Mesenchymal stem cell (in vitro differentiated cells and primary cell): ENCODE data around the gene HOMER1.
"Not testable (repeated sequence)": the region's sequence is repeated elsewhere in the genome, so short reads cannot be mapped to it uniquely, and the experiment has no call there.

Source experiments
- DNase-seq: peaks from one replicate; pipeline ENCODE4 v3.0.0-alpha.2; 2013
- H2AFZ ChIP-seq: one replicate; pipeline ENCODE4 v1.6.1; 2013; ENCODE audit warnings: low read depth, mild to moderate bottlenecking, control low read depth, inconsistent platforms, low read length, moderate library complexity
- H2AK5ac ChIP-seq: 2 replicates; pipeline ENCODE4 v1.6.1; 2013; ENCODE audit warnings: low read length, moderate library complexity, mild to moderate bottlenecking, inconsistent platforms; ENCODE audit not compliant: severe bottlenecking
- H2BK120ac ChIP-seq: one replicate; pipeline ENCODE4 v1.6.1; 2013; ENCODE audit warnings: low read depth, mild to moderate bottlenecking, inconsistent platforms, low read length, moderate library complexity
- H2BK12ac ChIP-seq, 2 experiments: one replicate each; pipeline ENCODE4 v1.6.1; 2013; ENCODE audit warnings: inconsistent platforms in 2 of 2, low read length in 2 of 2, mild to moderate bottlenecking in 2 of 2, moderate library complexity in 2 of 2, control low read depth in 1 of 2
- H2BK15ac ChIP-seq: one replicate; pipeline ENCODE4 v1.6.1; 2013; ENCODE audit warnings: mild to moderate bottlenecking, low read depth, inconsistent platforms; ENCODE audit not compliant: poor library complexity, severe bottlenecking
- H2BK5ac ChIP-seq: 2 replicates; pipeline ENCODE4 v1.6.1; 2013; ENCODE audit warnings: low read depth, mild to moderate bottlenecking, low read length, control low read depth, inconsistent platforms; ENCODE audit not compliant: poor library complexity, severe bottlenecking
- H3K14ac ChIP-seq, 2 experiments: one replicate each; pipeline ENCODE4 v1.6.1; 2013; ENCODE audit warnings: inconsistent platforms in 2 of 2, low read length in 2 of 2, control low read depth in 1 of 2, mild to moderate bottlenecking in 1 of 2, moderate library complexity in 1 of 2
- H3K18ac ChIP-seq, 2 experiments: one replicate each; pipeline ENCODE4 v1.6.1; 2013; ENCODE audit warnings: inconsistent platforms in 2 of 2, low read length in 2 of 2, control low read depth in 1 of 2, low read depth in 1 of 2, mild to moderate bottlenecking in 1 of 2
- H3K23ac ChIP-seq, 2 experiments: one replicate each; pipeline ENCODE4 v1.6.1; 2013; ENCODE audit warnings: inconsistent platforms in 2 of 2, low read length in 2 of 2, mild to moderate bottlenecking in 2 of 2, moderate library complexity in 2 of 2, control low read depth in 1 of 2
- H3K27ac ChIP-seq: 2 replicates; pipeline ENCODE4 v1.5.1; 2013; ENCODE audit warnings: mild to moderate bottlenecking, moderate library complexity, low read length, control low read depth, inconsistent platforms; ENCODE audit not compliant: poor library complexity, severe bottlenecking
- H3K27me3 ChIP-seq, 2 experiments: 2 replicates each; pipeline versions ENCODE4 v1.6.1 to v1.7.0; 2013; ENCODE audit warnings: low read length in 2 of 2, mild to moderate bottlenecking in 2 of 2, moderate library complexity in 2 of 2, control low read depth in 1 of 2, inconsistent platforms in 1 of 2; ENCODE audit not compliant: control insufficient read depth in 1 of 2, insufficient read depth in 1 of 2
- H3K36me3 ChIP-seq, 2 experiments: 2 replicates each; pipeline versions ENCODE4 v1.6.1 to v1.7.0; 2013; ENCODE audit warnings: low read length in 2 of 2, control low read depth in 1 of 2, inconsistent platforms in 1 of 2, low read depth in 1 of 2, mild to moderate bottlenecking in 1 of 2; ENCODE audit not compliant: insufficient read depth in 2 of 2, control insufficient read depth in 1 of 2
- H3K4ac ChIP-seq, 2 experiments: one replicate each; pipeline ENCODE4 v1.6.1; 2013; ENCODE audit warnings: inconsistent platforms in 2 of 2, low read length in 2 of 2, mild to moderate bottlenecking in 2 of 2, moderate library complexity in 2 of 2, control low read depth in 1 of 2, low read depth in 1 of 2
- H3K4me1 ChIP-seq: 2 replicates; pipeline ENCODE4 v1.6.1; 2013; ENCODE audit warnings: low read depth, low read length, control low read depth; ENCODE audit not compliant: control insufficient read depth, insufficient read depth
- H3K4me2 ChIP-seq: 2 replicates; pipeline ENCODE4 v1.6.1; 2013; ENCODE audit warnings: low read length, mild to moderate bottlenecking, inconsistent platforms; ENCODE audit not compliant: poor library complexity, severe bottlenecking
- H3K4me3 ChIP-seq, 2 experiments: 2 replicates each; pipeline versions ENCODE4 v1.5.1 to v1.7.0; 2013; ENCODE audit warnings: low read length in 2 of 2, mild to moderate bottlenecking in 2 of 2, control low read depth in 1 of 2, low read depth in 1 of 2; ENCODE audit not compliant: insufficient read depth in 1 of 2
- H3K79me1 ChIP-seq: replicated peaks from 2 replicates; pipeline ENCODE4 v1.6.1; 2013; ENCODE audit warnings: mild to moderate bottlenecking, control low read depth, low read length, inconsistent platforms; ENCODE audit not compliant: poor library complexity, severe bottlenecking
- H3K9ac ChIP-seq: 2 replicates; pipeline ENCODE4 v1.7.0; 2013; ENCODE audit warnings: mild to moderate bottlenecking, low read length, moderate library complexity
- H3K9me3 ChIP-seq: 2 replicates; pipeline ENCODE4 v1.7.0; 2013; ENCODE audit warnings: mild to moderate bottlenecking, low read length; ENCODE audit not compliant: control insufficient read depth
- H4K8ac ChIP-seq: one replicate; pipeline ENCODE4 v1.6.1; 2013; ENCODE audit warnings: inconsistent platforms, mild to moderate bottlenecking, low read length, moderate library complexity
- H4K91ac ChIP-seq: one replicate; pipeline ENCODE4 v1.6.1; 2013; ENCODE audit warnings: mild to moderate bottlenecking, low read length, inconsistent platforms
- WGBS: methylation state at CpG from one replicate; pipeline ENCODE4 v1.1.7; 2013; ENCODE audit warnings: mixed read lengths; 5-methylcytosine and 5-hydroxymethylcytosine counted together

HOMER1 gene

GRCh38 chr5:79395296-79395695 lies 118.6 kb downstream of the HOMER1 start:
- no peak overlapping the region for H3K23ac ChIP-seq
- H2AK5ac ChIP-seq = no peak overlapping the region
- no peaks in the 10 kb centered on the region for H3K27me3 ChIP-seq
- H2BK5ac ChIP-seq = no peak overlapping the region
- H3K4ac ChIP-seq = no peak overlapping the region
- H2BK12ac ChIP-seq = no peak overlapping the region
- no peaks in the 10 kb centered on the region for H3K79me1 ChIP-seq
- peaks cover 1% of the 10 kb centered on the region for H3K4me1 ChIP-seq
- H3K14ac ChIP-seq = no peak overlapping the region
- H2AFZ ChIP-seq = no peak overlapping the region
- 100% methylated on average over 1 of the region's 3 CpGs for WGBS
- H3K27ac ChIP-seq = no peak overlapping the region
- H3K4me3 ChIP-seq = no peak overlapping the region
- H2BK15ac ChIP-seq = no peak overlapping the region
- no peak overlapping the region for H4K91ac ChIP-seq
- no peaks in the 10 kb centered on the region for H3K9me3 ChIP-seq
- no peak overlapping the region for H3K9ac ChIP-seq
- H2BK120ac ChIP-seq = no peak overlapping the region
- H3K18ac ChIP-seq = no peak overlapping the region
- H3K4me2 ChIP-seq = no peak overlapping the region
- DNase-seq = no peak
- H3K36me3 ChIP-seq = peaks cover 0 to 11% of the 10 kb centered on the region in 2 experiments
- H4K8ac ChIP-seq = no peak overlapping the region

GRCh38 chr5:79392776-79393175 lies 121.2 kb downstream of the HOMER1 start:
- Histone ChIP-seq H2BK15ac (no peak overlapping the region), H3K36me3 (peaks cover 0 to 14% of the 10 kb centered on the region in 2 experiments), H4K8ac (no peak overlapping the region), H3K23ac (no peak overlapping the region), H3K18ac (no peak overlapping the region), H3K79me1 (no peaks in the 10 kb centered on the region), H2AK5ac (no peak overlapping the region), H3K4me2 (no peak overlapping the region), H3K9me3 (no peaks in the 10 kb centered on the region), H2BK5ac (no peak overlapping the region), H3K9ac (no peak overlapping the region), H4K91ac (no peak overlapping the region), H2BK120ac (no peak overlapping the region), H3K27ac (no peak overlapping the region), H3K14ac (no peak overlapping the region), H2AFZ (no peak overlapping the region), H3K27me3 (no peaks in the 10 kb centered on the region), H2BK12ac (no peak overlapping the region), H3K4me1 (peaks cover 1% of the 10 kb centered on the region), H3K4ac (no peak overlapping the region), H3K4me3 (no peak overlapping the region)
- WGBS = no CpG with 5 or more reads among the region's 2 CpGs
- DNase-seq = no peak

GRCh38 chr5:79386679-79387078 lies 127.3 kb downstream of the HOMER1 start:
- H3K79me1 ChIP-seq = no peaks in the 10 kb centered on the region

GRCh38 chr5:79385126-79385525 lies 128.8 kb downstream of the HOMER1 start:
- H4K91ac ChIP-seq, H2BK120ac ChIP-seq, DNase-seq: not testable (repeated sequence)

More at GRCh38 chr5:79386679-79387078, 127.3 kb downstream of the HOMER1 start:
- no peak overlapping the region for H2BK12ac ChIP-seq
- H3K27ac ChIP-seq = no peak overlapping the region
- no peaks in the 10 kb centered on the region for H3K27me3 ChIP-seq
- H3K9me3 ChIP-seq = peaks cover 16% of the 10 kb centered on the region
- no peak overlapping the region for H3K14ac ChIP-seq
- H2BK5ac ChIP-seq = no peak overlapping the region
- H3K18ac ChIP-seq = no peak overlapping the region
- peaks cover 1% of the 10 kb centered on the region for H3K4me1 ChIP-seq
- no CpG with 5 or more reads among the region's 1 CpG for WGBS
- no peak overlapping the region for H2BK120ac ChIP-seq
- no peak overlapping the region for H3K4me2 ChIP-seq
- no peak overlapping the region for H4K8ac ChIP-seq
- no peak overlapping the region for H3K23ac ChIP-seq
- H2AFZ ChIP-seq = no peak overlapping the region
- no peak overlapping the region for H4K91ac ChIP-seq
- H3K4me3 ChIP-seq = no peak overlapping the region
- H3K36me3 ChIP-seq = peaks cover 0 to 3% of the 10 kb centered on the region in 2 experiments
- no peak overlapping the region for H2AK5ac ChIP-seq
- no peak overlapping the region for H3K9ac ChIP-seq
- no peak overlapping the region for H2BK15ac ChIP-seq
- DNase-seq = no peak
- no peak overlapping the region for H3K4ac ChIP-seq

More at GRCh38 chr5:79385126-79385525, 128.8 kb downstream of the HOMER1 start:
- H2BK15ac ChIP-seq, H3K79me1 ChIP-seq, H2BK12ac ChIP-seq, H3K18ac ChIP-seq, H2AK5ac ChIP-seq, H3K4me2 ChIP-seq, H3K27ac ChIP-seq, H3K4me3 ChIP-seq, H3K23ac ChIP-seq, H2BK5ac ChIP-seq, H3K4me1 ChIP-seq, H3K27me3 ChIP-seq, H3K4ac ChIP-seq, H2AFZ ChIP-seq, H3K36me3 ChIP-seq, H3K9ac ChIP-seq, H4K8ac ChIP-seq, H3K14ac ChIP-seq: not testable (repeated sequence)
- H3K9me3 ChIP-seq = peaks cover 22% of the 10 kb centered on the region
